ENCODE measurements around the gene SLC45A1.

DNA sequence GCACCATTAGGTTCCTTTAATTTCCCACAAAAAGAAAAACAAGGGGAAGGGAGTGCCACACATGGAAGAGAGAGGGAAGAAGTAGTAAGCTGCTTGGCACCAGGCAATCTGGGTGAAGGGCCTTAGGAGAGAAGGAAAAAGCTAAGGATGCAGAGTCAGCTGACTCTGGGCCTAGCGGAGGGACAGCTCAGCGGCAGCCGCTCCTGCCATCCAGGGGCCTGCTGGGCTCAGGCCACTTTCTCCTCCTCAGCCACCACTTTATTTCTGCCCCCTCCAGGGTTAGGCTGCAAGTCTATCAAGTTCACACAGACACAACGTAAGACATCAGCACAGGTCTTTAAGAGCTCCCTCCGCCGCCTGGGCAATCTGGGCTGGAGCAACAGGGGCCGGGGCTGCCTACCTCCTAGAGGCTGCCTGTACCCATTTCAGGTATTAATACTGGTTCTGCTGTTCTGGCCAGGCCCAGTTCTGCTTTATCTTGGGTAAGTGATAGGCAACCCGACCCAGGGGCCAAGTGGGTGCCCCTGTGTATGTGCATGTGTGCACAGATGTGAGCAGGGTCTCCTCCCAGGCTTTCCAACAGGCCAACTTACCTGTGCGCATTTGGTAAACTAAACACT is 53.6 kb downstream of the SLC45A1 start:
- TF ChIP-seq, protein P1, sequence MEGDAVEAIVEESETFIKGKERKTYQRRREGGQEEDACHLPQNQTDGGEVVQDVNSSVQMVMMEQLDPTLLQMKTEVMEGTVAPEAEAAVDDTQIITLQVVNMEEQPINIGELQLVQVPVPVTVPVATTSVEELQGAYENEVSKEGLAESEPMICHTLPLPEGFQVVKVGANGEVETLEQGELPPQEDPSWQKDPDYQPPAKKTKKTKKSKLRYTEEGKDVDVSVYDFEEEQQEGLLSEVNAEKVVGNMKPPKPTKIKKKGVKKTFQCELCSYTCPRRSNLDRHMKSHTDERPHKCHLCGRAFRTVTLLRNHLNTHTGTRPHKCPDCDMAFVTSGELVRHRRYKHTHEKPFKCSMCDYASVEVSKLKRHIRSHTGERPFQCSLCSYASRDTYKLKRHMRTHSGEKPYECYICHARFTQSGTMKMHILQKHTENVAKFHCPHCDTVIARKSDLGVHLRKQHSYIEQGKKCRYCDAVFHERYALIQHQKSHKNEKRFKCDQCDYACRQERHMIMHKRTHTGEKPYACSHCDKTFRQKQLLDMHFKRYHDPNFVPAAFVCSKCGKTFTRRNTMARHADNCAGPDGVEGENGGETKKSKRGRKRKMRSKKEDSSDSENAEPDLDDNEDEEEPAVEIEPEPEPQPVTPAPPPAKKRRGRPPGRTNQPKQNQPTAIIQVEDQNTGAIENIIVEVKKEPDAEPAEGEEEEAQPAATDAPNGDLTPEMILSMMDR (IDR thresholded peaks at IDR 0.05): no peak
- no peak for TF ChIP-seq POLR2A (IDR thresholded peaks at IDR 0.05)

Data from lower leg skin (tissue), 3 donors.